HepG2 (cell line): ENCODE data around the gene SMAD6. TPM values are rescaled to one million over a fixed set of nuclear protein-coding genes. Genes with fewer than 3 reads are reported as not detected.
A peak's percentile ranks its signal among the peaks of the same experiment; 100 is the strongest.

ENCODE experiments used
- BCL6 ChIP-seq: IDR thresholded peaks from 2 replicates; pipeline ENCODE4 v1.6.1; 2016; ENCODE audit warnings: missing genetic modification reagents, missing compliant biosample characterization
- FOXC1 ChIP-seq: sonication (generic); formaldehyde crosslinking; IDR thresholded peaks from 2 replicates; pipeline ENCODE4 v1.8.0; 2022; ENCODE audit warnings: mild to moderate bottlenecking, missing genetic modification reagents, borderline replicate concordance
- FOXP1 ChIP-seq, 2 experiments: fragments of 450-650 bp in 1 of 2; IDR thresholded peaks; 2 replicates each; pipeline ENCODE4 v1.6.1; 2017 to 2018; ENCODE audit warnings: antibody characterized with exemption in 1 of 2
- JUN ChIP-seq: sonication (generic); formaldehyde crosslinking; IDR thresholded peaks from 2 replicates; pipeline ENCODE4 v1.4.0; 2020; ENCODE audit warnings: mild to moderate bottlenecking, missing genetic modification reagents
- JUNB ChIP-seq: sonication (generic); formaldehyde crosslinking; IDR thresholded peaks from 2 replicates; pipeline ENCODE4 v1.8.0; 2022; ENCODE audit warnings: missing genetic modification reagents, mild to moderate bottlenecking, borderline replicate concordance
- NFKBIZ ChIP-seq: IDR thresholded peaks from 2 replicates; pipeline ENCODE4 v1.6.1; 2018; ENCODE audit warnings: missing genetic modification reagents, missing compliant biosample characterization
- NRL ChIP-seq: sonication (generic); formaldehyde crosslinking; IDR thresholded peaks from 2 replicates; pipeline ENCODE4 v1.5.0; 2020; ENCODE audit warnings: missing genetic modification reagents, mild to moderate bottlenecking, moderate library complexity, borderline replicate concordance
- POLR2AphosphoS2 ChIP-seq: IDR thresholded peaks from 2 replicates; pipeline ENCODE4 v1.6.1; 2011; ENCODE audit warnings: low read depth, low read length, improper control_type of control experiment
- REXO4 ChIP-seq: sonication (generic); formaldehyde crosslinking; IDR thresholded peaks from 2 replicates; pipeline ENCODE4 v1.8.0; 2022; ENCODE audit warnings: missing genetic modification reagents, mild to moderate bottlenecking, borderline replicate concordance
- SATB2 ChIP-seq: sonication (generic); formaldehyde crosslinking; IDR thresholded peaks from 2 replicates; pipeline ENCODE4 v1.5.0; 2020; ENCODE audit warnings: missing genetic modification reagents
- ZNF3 ChIP-seq: IDR thresholded peaks from 2 replicates; pipeline ENCODE4 v1.7.0; 2017; ENCODE audit warnings: inconsistent platforms
- ZNF678 ChIP-seq: sonication (generic); formaldehyde crosslinking; IDR thresholded peaks from 2 replicates; pipeline ENCODE4 v1.4.0; 2020; ENCODE audit warnings: mild to moderate bottlenecking, missing genetic modification reagents
- ZNF883 ChIP-seq: sonication (generic); formaldehyde crosslinking; IDR thresholded peaks from 2 replicates; pipeline ENCODE4 v1.5.1; 2020; ENCODE audit warnings: mild to moderate bottlenecking, missing genetic modification reagents; ENCODE audit errors: not compliant biosample characterization
- ZSCAN30 ChIP-seq: sonication (generic); formaldehyde crosslinking; IDR thresholded peaks from 2 replicates; pipeline ENCODE4 v1.5.0; 2020; ENCODE audit warnings: mild to moderate bottlenecking, missing genetic modification reagents
- polyA plus RNA-seq, 8 experiments: library from polyadenylated mRNA; depleted of rRNA in 3 of 8; stranded (reverse) in 7 of 8; unstranded in 1 of 8; fragments of >200 nt; fragmentation: Illumina TruSeq in 4 of 8; extraction: Trizol in 4 of 8; gene quantifications; 2 replicates each; pipeline versions ENCODE4 v1.2.1 to v1.2.3, GENCODE V29; 2011 to 2016; ENCODE audit warnings: low read depth in 4 of 8, missing spikeins in 1 of 8, mixed read lengths in 1 of 8; ENCODE audit not compliant: insufficient read depth in 1 of 8
- total RNA-seq, 5 experiments: library from RNA; depleted of rRNA; stranded (reverse); fragments of >200 nt; fragmentation: Illumina TruSeq; extraction: Trizol; gene quantifications; 2 replicates each; pipeline ENCODE4 v1.2.3, GENCODE V29; 2016; ENCODE audit warnings: low read depth in 1 of 5
- TF ChIP-seq, protein P1 (sequence below): sonication (generic); formaldehyde crosslinking; IDR thresholded peaks from one replicate; pipeline ENCODE4 v1.5.1; 2020; ENCODE audit warnings: mild to moderate bottlenecking, missing genetic modification reagents; ENCODE audit errors: not compliant biosample characterization
- TF ChIP-seq, protein P2 (sequence below): sonication (generic); formaldehyde crosslinking; IDR thresholded peaks from 2 replicates; pipeline ENCODE4 v1.5.1; 2020; ENCODE audit warnings: missing genetic modification reagents, mild to moderate bottlenecking, borderline replicate concordance
- TF ChIP-seq, protein P3 (sequence below): sonication (generic); formaldehyde crosslinking; IDR thresholded peaks from 2 replicates; pipeline ENCODE4 v1.4.0; 2020; ENCODE audit warnings: low read depth, mild to moderate bottlenecking, missing genetic modification reagents

The SMAD6 gene
- total and polyA plus RNA-seq, 2 of the 13 experiments (the other 11 are each of a cell fraction or from before 2014, with no cell fraction given): 3.3 to 4.4 TPM

DNA sequence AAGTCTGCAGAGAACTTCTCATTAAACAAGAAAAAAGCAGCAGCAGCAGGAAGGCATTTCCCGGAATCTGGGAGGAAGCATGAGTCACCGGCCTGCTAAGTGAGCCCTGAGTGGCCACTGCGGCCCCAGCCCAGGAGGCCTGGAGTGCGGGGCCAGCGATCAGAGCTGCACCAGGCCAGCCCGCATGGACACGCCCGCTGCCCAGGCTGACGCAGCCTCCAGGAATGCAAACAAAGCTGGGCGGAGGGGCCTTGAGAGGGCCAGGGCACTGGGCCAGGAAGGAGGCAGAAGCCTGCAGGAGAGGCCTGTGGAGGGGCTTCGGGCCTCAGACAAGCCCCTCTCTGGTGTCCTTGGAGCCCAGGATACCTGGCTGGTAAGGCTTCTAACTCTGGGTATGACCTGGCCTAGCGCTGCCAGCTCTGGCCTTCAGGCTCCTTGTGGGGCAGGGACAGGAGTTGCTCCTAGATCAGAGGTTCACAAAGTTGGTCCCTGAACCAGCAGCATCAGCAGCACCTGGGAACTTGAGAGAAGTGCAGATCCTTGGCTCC is 101.2 kb downstream of the SMAD6 start (continued):
- TF ChIP-seq, protein P1, sequence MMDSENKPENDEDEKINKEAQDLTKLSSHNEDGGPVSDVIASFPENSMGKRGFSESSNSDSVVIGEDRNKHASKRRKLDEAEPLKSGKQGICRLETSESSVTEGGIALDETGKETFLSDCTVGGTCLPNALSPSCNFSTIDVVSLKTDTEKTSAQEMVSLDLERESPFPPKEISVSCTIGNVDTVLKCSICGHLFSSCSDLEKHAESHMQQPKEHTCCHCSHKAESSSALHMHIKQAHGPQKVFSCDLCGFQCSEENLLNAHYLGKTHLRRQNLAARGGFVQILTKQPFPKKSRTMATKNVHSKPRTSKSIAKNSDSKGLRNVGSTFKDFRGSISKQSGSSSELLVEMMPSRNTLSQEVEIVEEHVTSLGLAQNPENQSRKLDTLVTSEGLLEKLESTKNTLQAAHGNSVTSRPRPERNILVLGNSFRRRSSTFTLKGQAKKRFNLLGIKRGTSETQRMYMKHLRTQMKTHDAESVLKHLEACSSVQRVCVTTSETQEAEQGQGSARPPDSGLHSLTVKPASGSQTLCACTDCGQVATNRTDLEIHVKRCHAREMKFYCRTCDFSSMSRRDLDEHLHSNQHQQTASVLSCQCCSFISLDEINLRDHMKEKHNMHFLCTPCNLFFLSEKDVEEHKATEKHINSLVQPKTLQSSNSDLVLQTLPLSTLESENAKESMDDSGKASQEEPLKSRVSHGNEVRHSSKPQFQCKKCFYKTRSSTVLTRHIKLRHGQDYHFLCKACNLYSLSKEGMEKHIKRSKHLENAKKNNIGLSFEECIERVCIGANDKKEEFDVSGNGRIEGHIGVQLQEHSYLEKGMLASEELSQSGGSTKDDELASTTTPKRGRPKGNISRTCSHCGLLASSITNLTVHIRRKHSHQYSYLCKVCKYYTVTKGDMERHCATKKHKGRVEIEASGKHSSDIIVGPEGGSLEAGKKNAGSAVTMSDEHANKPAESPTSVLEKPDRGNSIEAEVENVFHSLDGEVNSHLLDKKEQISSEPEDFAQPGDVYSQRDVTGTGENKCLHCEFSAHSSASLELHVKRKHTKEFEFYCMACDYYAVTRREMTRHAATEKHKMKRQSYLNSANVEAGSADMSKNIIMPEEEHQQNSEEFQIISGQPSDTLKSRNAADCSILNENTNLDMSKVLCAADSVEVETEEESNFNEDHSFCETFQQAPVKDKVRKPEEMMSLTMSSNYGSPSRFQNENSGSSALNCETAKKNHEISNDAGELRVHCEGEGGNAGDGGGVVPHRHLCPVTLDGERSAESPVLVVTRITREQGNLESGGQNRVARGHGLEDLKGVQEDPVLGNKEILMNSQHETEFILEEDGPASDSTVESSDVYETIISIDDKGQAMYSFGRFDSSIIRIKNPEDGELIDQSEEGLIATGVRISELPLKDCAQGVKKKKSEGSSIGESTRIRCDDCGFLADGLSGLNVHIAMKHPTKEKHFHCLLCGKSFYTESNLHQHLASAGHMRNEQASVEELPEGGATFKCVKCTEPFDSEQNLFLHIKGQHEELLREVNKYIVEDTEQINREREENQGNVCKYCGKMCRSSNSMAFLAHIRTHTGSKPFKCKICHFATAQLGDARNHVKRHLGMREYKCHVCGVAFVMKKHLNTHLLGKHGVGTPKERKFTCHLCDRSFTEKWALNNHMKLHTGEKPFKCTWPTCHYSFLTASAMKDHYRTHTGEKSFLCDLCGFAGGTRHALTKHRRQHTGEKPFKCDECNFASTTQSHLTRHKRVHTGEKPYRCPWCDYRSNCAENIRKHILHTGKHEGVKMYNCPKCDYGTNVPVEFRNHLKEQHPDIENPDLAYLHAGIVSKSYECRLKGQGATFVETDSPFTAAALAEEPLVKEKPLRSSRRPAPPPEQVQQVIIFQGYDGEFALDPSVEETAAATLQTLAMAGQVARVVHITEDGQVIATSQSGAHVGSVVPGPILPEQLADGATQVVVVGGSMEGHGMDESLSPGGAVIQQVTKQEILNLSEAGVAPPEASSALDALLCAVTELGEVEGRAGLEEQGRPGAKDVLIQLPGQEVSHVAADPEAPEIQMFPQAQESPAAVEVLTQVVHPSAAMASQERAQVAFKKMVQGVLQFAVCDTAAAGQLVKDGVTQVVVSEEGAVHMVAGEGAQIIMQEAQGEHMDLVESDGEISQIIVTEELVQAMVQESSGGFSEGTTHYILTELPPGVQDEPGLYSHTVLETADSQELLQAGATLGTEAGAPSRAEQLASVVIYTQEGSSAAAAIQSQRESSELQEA (CRISPR knock-in tag): no peak
- TF ChIP-seq, protein P2, sequence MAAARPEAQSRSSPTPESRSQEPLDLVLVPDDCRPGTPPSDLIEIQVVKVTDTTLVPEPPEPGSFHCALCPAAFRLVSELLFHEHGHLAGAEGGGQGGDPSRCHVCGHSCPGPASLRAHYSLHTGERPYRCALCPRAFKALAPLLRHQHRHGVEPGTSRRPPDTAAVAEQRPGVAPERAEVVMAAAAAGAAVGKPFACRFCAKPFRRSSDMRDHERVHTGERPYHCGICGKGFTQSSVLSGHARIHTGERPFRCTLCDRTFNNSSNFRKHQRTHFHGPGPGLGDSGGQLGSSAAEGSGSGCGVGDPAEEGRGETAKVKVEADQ (CRISPR knock-in tag): no peak
- TF ChIP-seq ZNF3 (CRISPR knock-in tag): no peak
- peak; percentile 40; the same call in 1 of the 2 replicates for TF ChIP-seq NFKBIZ (CRISPR knock-in tag)
- peak; percentile 96 for TF ChIP-seq JUN (CRISPR knock-in tag)
- TF ChIP-seq, protein P3, sequence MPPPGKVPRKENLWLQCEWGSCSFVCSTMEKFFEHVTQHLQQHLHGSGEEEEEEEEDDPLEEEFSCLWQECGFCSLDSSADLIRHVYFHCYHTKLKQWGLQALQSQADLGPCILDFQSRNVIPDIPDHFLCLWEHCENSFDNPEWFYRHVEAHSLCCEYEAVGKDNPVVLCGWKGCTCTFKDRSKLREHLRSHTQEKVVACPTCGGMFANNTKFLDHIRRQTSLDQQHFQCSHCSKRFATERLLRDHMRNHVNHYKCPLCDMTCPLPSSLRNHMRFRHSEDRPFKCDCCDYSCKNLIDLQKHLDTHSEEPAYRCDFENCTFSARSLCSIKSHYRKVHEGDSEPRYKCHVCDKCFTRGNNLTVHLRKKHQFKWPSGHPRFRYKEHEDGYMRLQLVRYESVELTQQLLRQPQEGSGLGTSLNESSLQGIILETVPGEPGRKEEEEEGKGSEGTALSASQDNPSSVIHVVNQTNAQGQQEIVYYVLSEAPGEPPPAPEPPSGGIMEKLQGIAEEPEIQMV (CRISPR knock-in tag): no peak
- TF ChIP-seq FOXP1 (IDR thresholded peaks at IDR 0.05): no peak
- 0 out of 2 replicates have a peak, but pooled peaks have one; percentile 37 for TF ChIP-seq FOXP1 (CRISPR knock-in tag; IDR thresholded peaks at IDR 0.05)
- TF ChIP-seq ZNF883 (CRISPR knock-in tag): no peak
- no peak for TF ChIP-seq FOXC1 (CRISPR knock-in tag)
- TF ChIP-seq REXO4: no peak
- TF ChIP-seq NRL (CRISPR knock-in tag): peak; percentile 46; the same call in 1 of the 2 replicates
- TF ChIP-seq JUNB (CRISPR knock-in tag): peak; percentile 95
- TF ChIP-seq POLR2AphosphoS2: no peak
- TF ChIP-seq BCL6 (CRISPR knock-in tag): peak; percentile 58
- no peak for TF ChIP-seq SATB2 (CRISPR knock-in tag)
- no peak for TF ChIP-seq ZSCAN30
- TF ChIP-seq ZNF678 (CRISPR knock-in tag): no peak
